H9 (cell line): Measurements from ENCODE around the gene CDHR5. TPM values are rescaled to one million over a fixed set of nuclear protein-coding genes. Genes with fewer than 3 reads are reported as not detected.

ENCODE experiments used
- DNase-seq: peaks from one replicate; pipeline ENCODE4 v3.0.0-alpha.2; 2017
- H2AFZ ChIP-seq: one replicate; pipeline ENCODE4 v1.6.1; 2013; ENCODE audit warnings: mild to moderate bottlenecking, low read length, control low read depth, moderate library complexity
- H2AK5ac ChIP-seq: 2 replicates; pipeline ENCODE4 v1.6.1; 2013; ENCODE audit warnings: low read length, control low read depth, mixed read lengths; ENCODE audit not compliant: insufficient read length
- H2BK120ac ChIP-seq: one replicate; pipeline ENCODE4 v1.6.1; 2013; ENCODE audit warnings: low read depth, mild to moderate bottlenecking, low read length, control low read depth, inconsistent platforms; ENCODE audit not compliant: poor library complexity, severe bottlenecking
- H2BK12ac ChIP-seq: 2 replicates; pipeline ENCODE4 v1.6.1; 2013; ENCODE audit warnings: low read length, control low read depth, mixed read lengths, low read depth; ENCODE audit not compliant: insufficient read length
- H2BK15ac ChIP-seq: 2 replicates; pipeline ENCODE4 v1.6.1; 2013; ENCODE audit warnings: low read depth, low read length, control low read depth
- H2BK20ac ChIP-seq: one replicate; pipeline ENCODE4 v1.6.1; 2013; ENCODE audit warnings: low read depth, mild to moderate bottlenecking, low read length, control low read depth, inconsistent platforms; ENCODE audit not compliant: poor library complexity, severe bottlenecking
- H2BK5ac ChIP-seq: 2 replicates; pipeline ENCODE4 v1.6.1; 2013; ENCODE audit warnings: low read length, control low read depth, mixed read lengths; ENCODE audit not compliant: insufficient read length
- H3K14ac ChIP-seq: 2 replicates; pipeline ENCODE4 v1.6.1; 2013; ENCODE audit warnings: low read length, control low read depth; ENCODE audit not compliant: insufficient read depth
- H3K18ac ChIP-seq: 2 replicates; pipeline ENCODE4 v1.6.1; 2013; ENCODE audit warnings: low read depth, mild to moderate bottlenecking, mixed read lengths, low read length, control low read depth; ENCODE audit not compliant: insufficient read length
- H3K23ac ChIP-seq: 2 replicates; pipeline ENCODE4 v1.6.1; 2013; ENCODE audit warnings: low read length, control low read depth, mixed read lengths, low read depth; ENCODE audit not compliant: insufficient read length
- H3K23me2 ChIP-seq: 2 replicates; pipeline ENCODE4 v1.6.1; 2013; ENCODE audit warnings: low read depth, mild to moderate bottlenecking, mixed read lengths, low read length, control low read depth; ENCODE audit not compliant: insufficient read length, poor library complexity, severe bottlenecking
- H3K27ac ChIP-seq: 2 replicates; pipeline ENCODE4 v1.5.1; 2013; ENCODE audit warnings: low read length, control low read depth, mixed read lengths, low read depth; ENCODE audit not compliant: insufficient read length
- H3K27me3 ChIP-seq: 2 replicates; pipeline ENCODE4 v1.6.1; 2013; ENCODE audit warnings: low read length, control low read depth, inconsistent platforms; ENCODE audit not compliant: insufficient read depth
- H3K4ac ChIP-seq: 2 replicates; pipeline ENCODE4 v1.6.1; 2013; ENCODE audit warnings: low read depth, mild to moderate bottlenecking, control low read depth, inconsistent platforms, low read length, moderate library complexity
- H3K4me1 ChIP-seq: 2 replicates; pipeline ENCODE4 v1.6.1; 2013; ENCODE audit warnings: low read length, control low read depth, inconsistent platforms; ENCODE audit not compliant: insufficient read depth
- H3K4me2 ChIP-seq: 2 replicates; pipeline ENCODE4 v1.6.1; 2013; ENCODE audit warnings: low read length, control low read depth, mixed read lengths; ENCODE audit not compliant: insufficient read length, insufficient read depth
- H3K56ac ChIP-seq: 2 replicates; pipeline ENCODE4 v1.6.1; 2013; ENCODE audit warnings: low read depth, mild to moderate bottlenecking, mixed read lengths, low read length, control low read depth; ENCODE audit not compliant: insufficient read length
- H3K79me1 ChIP-seq: 2 replicates; pipeline ENCODE4 v1.6.1; 2013; ENCODE audit warnings: low read depth, mild to moderate bottlenecking, moderate library complexity, low read length, control low read depth, inconsistent platforms; ENCODE audit not compliant: insufficient read depth, poor library complexity, severe bottlenecking
- H3K79me2 ChIP-seq: 2 replicates; pipeline ENCODE4 v1.6.1; 2013; ENCODE audit warnings: low read length, control low read depth, inconsistent platforms; ENCODE audit not compliant: insufficient read depth
- H3K9ac ChIP-seq: 2 replicates; pipeline ENCODE4 v1.6.1; 2013; ENCODE audit warnings: low read length, control low read depth, mixed read lengths; ENCODE audit not compliant: insufficient read length; ENCODE audit errors: extremely low read depth
- H3K9me3 ChIP-seq: one replicate; pipeline ENCODE4 v1.6.1; 2013; ENCODE audit warnings: low read depth, low read length, inconsistent platforms; ENCODE audit not compliant: control insufficient read depth
- H3T11ph ChIP-seq: one replicate; pipeline ENCODE4 v1.6.1; 2013; ENCODE audit warnings: mild to moderate bottlenecking, low read length, control low read depth, inconsistent platforms
- H4K20me1 ChIP-seq: one replicate; pipeline ENCODE4 v1.6.1; 2013; ENCODE audit not compliant: control insufficient read depth, insufficient read length, insufficient read depth
- H4K5ac ChIP-seq: 2 replicates; pipeline ENCODE4 v1.6.1; 2013; ENCODE audit warnings: low read depth, mild to moderate bottlenecking, mixed read lengths, low read length, control low read depth; ENCODE audit not compliant: insufficient read length
- H4K8ac ChIP-seq: replicated peaks from 2 replicates; pipeline ENCODE4 v1.6.1; 2013; ENCODE audit warnings: low read length, control low read depth, mixed read lengths, low read depth; ENCODE audit not compliant: insufficient read length
- H4K91ac ChIP-seq: 2 replicates; pipeline ENCODE4 v1.6.1; 2013; ENCODE audit warnings: low read depth, mild to moderate bottlenecking, moderate library complexity, mixed read lengths, low read length, control low read depth; ENCODE audit not compliant: insufficient read length
- H3K27ac Mint-ChIP-seq, 3 experiments: 2 replicates in 2 of 3; 3 replicates in 1 of 3; pipeline ENCODE4 v1.8.0; 2020 to 2021; ENCODE audit warnings: mixed read lengths in 3 of 3, mild to moderate bottlenecking in 1 of 3, moderate library complexity in 1 of 3
- H3K27me3 Mint-ChIP-seq: 2 replicates; pipeline ENCODE4 v1.8.0; 2021; ENCODE audit warnings: low read depth, mild to moderate bottlenecking, moderate library complexity, mixed read lengths
- H3K36me3 Mint-ChIP-seq, 3 experiments: 2 replicates in 2 of 3; 3 replicates in 1 of 3; pipeline ENCODE4 v1.8.0; 2020 to 2021; ENCODE audit warnings: low read depth in 3 of 3, mixed read lengths in 3 of 3; ENCODE audit not compliant: insufficient read depth in 1 of 3
- H3K4me1 Mint-ChIP-seq, 2 experiments: 2 replicates each; pipeline ENCODE4 v1.8.0; 2020; ENCODE audit warnings: mixed read lengths in 2 of 2
- H3K4me3 Mint-ChIP-seq, 2 experiments: 2 replicates in 1 of 2; 3 replicates in 1 of 2; pipeline ENCODE4 v1.8.0; 2020 to 2021; ENCODE audit warnings: mild to moderate bottlenecking in 2 of 2, mixed read lengths in 2 of 2, moderate library complexity in 1 of 2
- H3K9me3 Mint-ChIP-seq, 2 experiments: 2 replicates in 1 of 2; 3 replicates in 1 of 2; pipeline ENCODE4 v1.8.0; 2020; ENCODE audit warnings: mild to moderate bottlenecking in 2 of 2, mixed read lengths in 2 of 2, moderate library complexity in 1 of 2
- WGBS: extraction: QIAGEN DNeasy Blood & Tissue Kit; methylation state at CpG from one replicate; pipeline ENCODE4 v1.1.7; 2013; ENCODE audit warnings: missing lambda C conversion rate, low lambda C conversion rate, mixed read lengths; ENCODE audit not compliant: insufficient read length; ENCODE audit errors: extremely low coverage; 5-methylcytosine and 5-hydroxymethylcytosine counted together
- total RNA-seq: library from RNA; stranded (reverse); gene quantifications from 2 replicates; pipeline ENCODE4 v1.2.1, GENCODE V29; 2021
- TF ChIP-seq, protein P1 (sequence below): fragments of 200-600 bp; sonication (generic); conservative IDR thresholded peaks from 3 replicates; pipeline ENCODE4 v1.8.0; 2021; ENCODE audit warnings: antibody characterized with exemption, mild to moderate bottlenecking

CDHR5 gene
- total RNA-seq, 1 experiment from 2014 or later = not detected

DNA sequence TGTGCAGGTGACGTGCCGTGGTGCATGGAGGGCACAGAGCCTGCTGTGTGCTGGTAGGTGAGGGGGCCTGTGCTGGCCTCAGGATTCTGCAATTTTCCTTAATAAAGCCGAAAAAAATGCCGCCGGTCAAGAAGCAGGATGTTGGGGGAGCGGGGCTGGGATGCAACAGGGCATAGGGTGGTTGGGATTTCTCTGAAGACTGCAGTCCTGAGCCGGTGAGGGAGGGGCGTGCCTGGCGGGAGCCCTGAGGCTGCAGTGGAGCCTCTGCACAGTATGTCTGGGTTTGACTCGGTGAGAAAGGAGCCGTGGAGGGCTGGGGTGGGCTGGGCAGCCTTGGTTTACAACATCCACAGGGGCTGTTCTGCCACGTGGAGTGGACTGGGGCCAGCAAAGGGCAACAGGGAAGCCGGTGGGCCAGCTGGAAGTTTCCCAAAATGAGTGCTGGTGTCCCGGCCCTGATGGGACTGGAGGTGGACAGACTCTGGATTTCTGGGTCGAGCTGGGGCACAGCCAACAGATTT is 1.3 kb downstream of the CDHR5 start:
- no peak overlapping the region for H2BK12ac ChIP-seq
- Mint-ChIP-seq H3K27me3 (peaks cover 19% of the 10 kb centered on the region), H3K27ac (no peak overlapping the region), H3K36me3 (peaks cover 0 to 3% (median 0%) of the 10 kb centered on the region in 3 experiments; a peak in 3 of 7 replicates), H3K4me3 (no peak overlapping the region), H3K9me3 (no peaks in the 10 kb centered on the region; a peak in 1 of 5 replicates), H3K4me1 (peaks cover under 1 to 12% of the 10 kb centered on the region in 2 experiments; a peak in 3 of 4 replicates)
- DNase-seq = no peak
- no peak overlapping the region for H3K14ac ChIP-seq
- H3K4me2 ChIP-seq = no peak overlapping the region
- WGBS = no CpG with 5 or more reads among the region's 15 CpGs
- TF ChIP-seq, protein P1, sequence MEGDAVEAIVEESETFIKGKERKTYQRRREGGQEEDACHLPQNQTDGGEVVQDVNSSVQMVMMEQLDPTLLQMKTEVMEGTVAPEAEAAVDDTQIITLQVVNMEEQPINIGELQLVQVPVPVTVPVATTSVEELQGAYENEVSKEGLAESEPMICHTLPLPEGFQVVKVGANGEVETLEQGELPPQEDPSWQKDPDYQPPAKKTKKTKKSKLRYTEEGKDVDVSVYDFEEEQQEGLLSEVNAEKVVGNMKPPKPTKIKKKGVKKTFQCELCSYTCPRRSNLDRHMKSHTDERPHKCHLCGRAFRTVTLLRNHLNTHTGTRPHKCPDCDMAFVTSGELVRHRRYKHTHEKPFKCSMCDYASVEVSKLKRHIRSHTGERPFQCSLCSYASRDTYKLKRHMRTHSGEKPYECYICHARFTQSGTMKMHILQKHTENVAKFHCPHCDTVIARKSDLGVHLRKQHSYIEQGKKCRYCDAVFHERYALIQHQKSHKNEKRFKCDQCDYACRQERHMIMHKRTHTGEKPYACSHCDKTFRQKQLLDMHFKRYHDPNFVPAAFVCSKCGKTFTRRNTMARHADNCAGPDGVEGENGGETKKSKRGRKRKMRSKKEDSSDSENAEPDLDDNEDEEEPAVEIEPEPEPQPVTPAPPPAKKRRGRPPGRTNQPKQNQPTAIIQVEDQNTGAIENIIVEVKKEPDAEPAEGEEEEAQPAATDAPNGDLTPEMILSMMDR = no peak
- no peaks in the 10 kb centered on the region for H3K23me2 ChIP-seq
- H4K5ac ChIP-seq = no peak overlapping the region
- no peaks in the 10 kb centered on the region for H3K79me2 ChIP-seq
- no peak overlapping the region for H3K4ac ChIP-seq
- H4K8ac ChIP-seq = no peak overlapping the region
- H2BK20ac ChIP-seq = no peak overlapping the region
- H3K9me3 ChIP-seq = no peaks in the 10 kb centered on the region
- H3K18ac ChIP-seq = no peak overlapping the region
- no peaks in the 10 kb centered on the region for H3K79me1 ChIP-seq
- H3K56ac ChIP-seq = no peak overlapping the region
- H4K20me1 ChIP-seq = no peaks in the 10 kb centered on the region
- H3T11ph ChIP-seq = no peak overlapping the region
- peaks cover 5% of the 10 kb centered on the region; the same call in 1 of the 2 replicates for H3K27me3 ChIP-seq
- H3K23ac ChIP-seq = no peak overlapping the region
- no peak overlapping the region for H2BK15ac ChIP-seq
- H3K9ac ChIP-seq = no peak overlapping the region
- H4K91ac ChIP-seq = no peak overlapping the region
- no peak overlapping the region for H2AFZ ChIP-seq
- H2AK5ac ChIP-seq = no peak overlapping the region
- no peak overlapping the region for H2BK5ac ChIP-seq
- no peaks in the 10 kb centered on the region for H3K4me1 ChIP-seq
- no peak overlapping the region for H2BK120ac ChIP-seq
- no peak overlapping the region for H3K27ac ChIP-seq
